SU-DHL-6 (cell line): ENCODE measurements around the gene METAP1.
A peak's percentile ranks its signal among the peaks of the same experiment; 100 is the strongest.

Experiments
- H2AFZ ChIP-seq: fragments of 200-600 bp; sonication (generic); 2 replicates; pipeline ENCODE4 v1.6.1; 2014; ENCODE audit warnings: low read depth, mild to moderate bottlenecking, moderate library complexity, mixed read lengths, antibody characterized with exemption, low read length; ENCODE audit not compliant: severe bottlenecking
- H3F3A ChIP-seq: fragments of 200-600 bp; shearing (Covaris generic); 2 replicates; pipeline ENCODE4 v1.6.0; 2016; ENCODE audit warnings: antibody characterized with exemption, mild to moderate bottlenecking; ENCODE audit not compliant: insufficient read depth
- H3K27ac ChIP-seq: fragments of 200-600 bp; sonication (generic); 2 replicates; pipeline ENCODE4 v1.5.1; 2016; ENCODE audit warnings: low read depth, mild to moderate bottlenecking, low read length, moderate library complexity, mixed read lengths
- H3K27me3 ChIP-seq: fragments of 200-600 bp; sonication (generic), shearing (Covaris generic); 2 replicates; pipeline ENCODE4 v1.6.0; 2014; ENCODE audit warnings: mild to moderate bottlenecking, low read length
- H3K36me3 ChIP-seq: fragments of 200-600 bp; sonication (generic); 2 replicates; pipeline ENCODE4 v1.6.1; 2014; ENCODE audit warnings: mild to moderate bottlenecking, low read length, mixed read lengths
- H3K4me2 ChIP-seq: fragments of 300-600, 200-600 bp; shearing (Covaris generic), sonication (generic); 2 replicates; pipeline ENCODE4 v1.6.0; 2014; ENCODE audit warnings: low read length, low read depth, mild to moderate bottlenecking; ENCODE audit not compliant: poor library complexity, severe bottlenecking
- H3K4me3 ChIP-seq: fragments of 200-600 bp; sonication (generic); 2 replicates; pipeline ENCODE4 v1.5.1; 2014; ENCODE audit warnings: antibody characterized with exemption, low read length, mild to moderate bottlenecking, mixed read lengths; ENCODE audit not compliant: insufficient read depth, poor library complexity, severe bottlenecking
- H3K79me2 ChIP-seq: fragments of 200-600 bp; sonication (generic); 2 replicates; pipeline ENCODE4 v1.6.1; 2014; ENCODE audit warnings: mild to moderate bottlenecking, low read length, moderate library complexity; ENCODE audit not compliant: insufficient read depth
- H3K9ac ChIP-seq: fragments of 200-600 bp; sonication (generic); 2 replicates; pipeline ENCODE4 v1.7.0; 2014; ENCODE audit warnings: mild to moderate bottlenecking, low read length
- H3K9me2 ChIP-seq: fragments of 200-600 bp; sonication (generic); replicated peaks from 2 replicates; pipeline ENCODE4 v1.6.1; 2014; ENCODE audit warnings: low read length; ENCODE audit not compliant: insufficient read depth
- H3K9me3 ChIP-seq: fragments of 200-600 bp; sonication (generic); 2 replicates; pipeline ENCODE4 v1.6.1; 2014; ENCODE audit warnings: low read length, mixed read lengths; ENCODE audit not compliant: insufficient read depth
- H4K20me1 ChIP-seq: fragments of 200-600 bp; sonication (generic); 2 replicates; pipeline ENCODE4 v1.6.1; 2014; ENCODE audit warnings: low read depth, mild to moderate bottlenecking, antibody characterized with exemption, low read length, moderate library complexity, mixed read lengths
- EZH2phosphoT487 ChIP-seq: fragments of 200-600 bp; sonication (generic), shearing (Covaris generic); conservative IDR thresholded peaks from 2 replicates; pipeline ENCODE4 v1.6.1; 2018; ENCODE audit warnings: mild to moderate bottlenecking, antibody characterized with exemption, low read length, moderate library complexity, mixed read lengths
- TF ChIP-seq, protein P1 (sequence below): fragments of 200-600 bp; sonication (generic); IDR thresholded peaks from one replicate; pipeline ENCODE4 v1.5.1; 2017; ENCODE audit warnings: antibody characterized with exemption, mild to moderate bottlenecking, low read length, moderate library complexity; ENCODE audit not compliant: insufficient read depth, poor library complexity, severe bottlenecking

METAP1 gene

GRCh38 chr4:99082192-99082591, 86.7 kb downstream of the METAP1 start:
- Histone ChIP-seq H3K9me3 (no peaks in the 10 kb centered on the region), H3K27me3 (no peaks in the 10 kb centered on the region), H3K9me2 (no peaks in the 10 kb centered on the region), H3F3A (no peaks in the 10 kb centered on the region), H2AFZ (no peak overlapping the region), H3K4me2 (no peak overlapping the region), H4K20me1 (no peaks in the 10 kb centered on the region), H3K27ac (no peak overlapping the region), H3K4me3 (no peak overlapping the region), H3K9ac (no peak overlapping the region), H3K79me2 (0 out of 2 replicates have a peak, but pooled peaks cover 9% of the 10 kb centered on the region), H3K36me3 (no peaks in the 10 kb centered on the region)
- TF ChIP-seq EZH2phosphoT487: no peak
- TF ChIP-seq, protein P1, sequence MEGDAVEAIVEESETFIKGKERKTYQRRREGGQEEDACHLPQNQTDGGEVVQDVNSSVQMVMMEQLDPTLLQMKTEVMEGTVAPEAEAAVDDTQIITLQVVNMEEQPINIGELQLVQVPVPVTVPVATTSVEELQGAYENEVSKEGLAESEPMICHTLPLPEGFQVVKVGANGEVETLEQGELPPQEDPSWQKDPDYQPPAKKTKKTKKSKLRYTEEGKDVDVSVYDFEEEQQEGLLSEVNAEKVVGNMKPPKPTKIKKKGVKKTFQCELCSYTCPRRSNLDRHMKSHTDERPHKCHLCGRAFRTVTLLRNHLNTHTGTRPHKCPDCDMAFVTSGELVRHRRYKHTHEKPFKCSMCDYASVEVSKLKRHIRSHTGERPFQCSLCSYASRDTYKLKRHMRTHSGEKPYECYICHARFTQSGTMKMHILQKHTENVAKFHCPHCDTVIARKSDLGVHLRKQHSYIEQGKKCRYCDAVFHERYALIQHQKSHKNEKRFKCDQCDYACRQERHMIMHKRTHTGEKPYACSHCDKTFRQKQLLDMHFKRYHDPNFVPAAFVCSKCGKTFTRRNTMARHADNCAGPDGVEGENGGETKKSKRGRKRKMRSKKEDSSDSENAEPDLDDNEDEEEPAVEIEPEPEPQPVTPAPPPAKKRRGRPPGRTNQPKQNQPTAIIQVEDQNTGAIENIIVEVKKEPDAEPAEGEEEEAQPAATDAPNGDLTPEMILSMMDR: no peak

GRCh38 chr4:99084595-99084994, 89.1 kb downstream of the METAP1 start:
- Histone ChIP-seq H2AFZ (no peak overlapping the region), H3F3A (no peaks in the 10 kb centered on the region), H3K27me3 (no peaks in the 10 kb centered on the region), H3K9me3 (no peaks in the 10 kb centered on the region), H4K20me1 (no peaks in the 10 kb centered on the region), H3K36me3 (no peaks in the 10 kb centered on the region), H3K27ac (no peak overlapping the region), H3K4me3 (no peak overlapping the region), H3K4me2 (no peak overlapping the region), H3K79me2 (peaks cover 19% of the 10 kb centered on the region; the same call in 1 of the 2 replicates), H3K9me2 (no peaks in the 10 kb centered on the region), H3K9ac (no peak overlapping the region)
- TF ChIP-seq, protein P1: no peak
- TF ChIP-seq EZH2phosphoT487: no peak

GRCh38 chr4:99088023-99088449, 92.5 kb downstream of the METAP1 start:
- Histone ChIP-seq H3K4me2 (peak overlapping the region; percentile 95), H3K27me3 (no peaks in the 10 kb centered on the region), H3F3A (no peaks in the 10 kb centered on the region), H4K20me1 (no peaks in the 10 kb centered on the region), H2AFZ (no peak overlapping the region), H3K9me3 (no peaks in the 10 kb centered on the region), H3K9me2 (no peaks in the 10 kb centered on the region), H3K79me2 (peaks cover 19% of the 10 kb centered on the region; the same call in 1 of the 2 replicates), H3K9ac (peak overlapping the region; percentile 66), H3K36me3 (no peaks in the 10 kb centered on the region), H3K4me3 (peak overlapping the region; percentile 80), H3K27ac (no peak overlapping the region)
- TF ChIP-seq EZH2phosphoT487: no peak
- TF ChIP-seq, protein P1: no peak
